Liver (tissue), 9 donors: ENCODE results near the gene DRAM2. TPM values are rescaled to one million over a fixed set of nuclear protein-coding genes. Genes with fewer than 3 reads are reported as not detected.
"Not testable (repeated sequence)": the region's sequence is repeated elsewhere in the genome, so short reads cannot be mapped to it uniquely, and the experiment has no call there.

Source experiments
- DNase-seq: peaks from one replicate; pipeline ENCODE4 v3.0.0-alpha.2; 2017; ENCODE audit warnings: low spot score
- H3K27ac ChIP-seq, 2 donors: one replicate each; pipeline ENCODE4 v1.7.0; 2013; ENCODE audit warnings: inconsistent platforms in 2 of 2, low read length in 2 of 2, control low read depth in 1 of 2, low read depth in 1 of 2, mild to moderate bottlenecking in 1 of 2
- H3K27me3 ChIP-seq, 4 donors: one replicate each; pipeline versions ENCODE4 v1.6.1 to v1.7.0; 2013; ENCODE audit warnings: low read length in 3 of 4, inconsistent platforms in 1 of 4, mild to moderate bottlenecking in 1 of 4, moderate library complexity in 1 of 4; ENCODE audit not compliant: control insufficient read depth in 4 of 4, insufficient read depth in 4 of 4
- H3K36me3 ChIP-seq, 4 donors: one replicate each; pipeline versions ENCODE4 v1.6.1 to v1.7.0; 2013; ENCODE audit warnings: low read length in 3 of 4, mild to moderate bottlenecking in 3 of 4, low read depth in 1 of 4, moderate library complexity in 1 of 4; ENCODE audit not compliant: control insufficient read depth in 4 of 4, insufficient read depth in 3 of 4
- H3K4me1 ChIP-seq, 4 donors: one replicate each; pipeline versions ENCODE4 v1.6.1 to v1.7.0; 2013; ENCODE audit warnings: low read length in 3 of 4, mild to moderate bottlenecking in 3 of 4, moderate library complexity in 1 of 4; ENCODE audit not compliant: control insufficient read depth in 4 of 4, insufficient read depth in 4 of 4
- H3K4me3 ChIP-seq, 3 donors: one replicate each; pipeline versions ENCODE4 v1.6.1 to v1.7.0; 2013; ENCODE audit warnings: low read length in 3 of 3, control low read depth in 1 of 3, low read depth in 1 of 3, mild to moderate bottlenecking in 1 of 3
- H3K9ac ChIP-seq, 2 donors: one replicate each; pipeline ENCODE4 v1.7.0; 2013; ENCODE audit warnings: low read length in 2 of 2, mild to moderate bottlenecking in 2 of 2, moderate library complexity in 2 of 2, control low read depth in 1 of 2, low read depth in 1 of 2
- H3K9me3 ChIP-seq, 4 donors: one replicate each; pipeline versions ENCODE4 v1.6.1 to v1.7.0; 2013; ENCODE audit warnings: low read length in 3 of 4; ENCODE audit not compliant: control insufficient read depth in 4 of 4
- ATF3 ChIP-seq: IDR thresholded peaks from 2 replicates; pipeline ENCODE4 v1.6.1; 2016; ENCODE audit warnings: antibody characterized with exemption
- CTCF ChIP-seq: fragments of 150-350 bp; IDR thresholded peaks from 2 replicates; pipeline ENCODE4 v1.5.1; 2017; ENCODE audit warnings: improper control_type of control experiment, low read depth, low read length; ENCODE audit not compliant: missing input control
- EGR1 ChIP-seq, 2 donors: IDR thresholded peaks; 2 replicates each; pipeline ENCODE4 v1.6.1; 2016 to 2018; ENCODE audit warnings: antibody characterized with exemption in 2 of 2, low read depth in 2 of 2
- FOXA1 ChIP-seq: IDR thresholded peaks from 2 replicates; pipeline ENCODE4 v1.6.1; 2016; ENCODE audit warnings: antibody characterized with exemption
- HNF4A ChIP-seq, 2 donors: conservative IDR thresholded peaks; 2 replicates each; pipeline ENCODE4 v1.6.1; 2016; ENCODE audit warnings: antibody characterized with exemption in 2 of 2, mild to moderate bottlenecking in 2 of 2
- HNF4G ChIP-seq: IDR thresholded peaks from 2 replicates; pipeline ENCODE4 v1.6.1; 2016; ENCODE audit warnings: antibody characterized with exemption
- MAX ChIP-seq: IDR thresholded peaks from 2 replicates; pipeline ENCODE4 v1.6.1; 2016; ENCODE audit warnings: antibody characterized with exemption
- NR2F2 ChIP-seq: IDR thresholded peaks from 2 replicates; pipeline ENCODE4 v1.6.1; 2016; ENCODE audit warnings: antibody characterized with exemption
- RAD21 ChIP-seq, 2 donors: IDR thresholded peaks; 2 replicates each; pipeline ENCODE4 v1.6.1; 2016; ENCODE audit warnings: antibody characterized with exemption in 2 of 2, mild to moderate bottlenecking in 2 of 2
- RXRA ChIP-seq, 2 donors: IDR thresholded peaks; 2 replicates each; pipeline ENCODE4 v1.6.1; 2017 to 2018; ENCODE audit warnings: antibody characterized with exemption in 2 of 2, mild to moderate bottlenecking in 1 of 2
- SP1 ChIP-seq: IDR thresholded peaks from 2 replicates; pipeline ENCODE4 v1.6.1; 2018; ENCODE audit warnings: antibody characterized with exemption, mild to moderate bottlenecking
- YY1 ChIP-seq: IDR thresholded peaks from 2 replicates; pipeline ENCODE4 v1.6.1; 2016; ENCODE audit warnings: antibody characterized with exemption, mild to moderate bottlenecking
- WGBS: extraction: QIAGEN DNeasy Blood & Tissue Kit; methylation state at CpG from one replicate; pipeline ENCODE4 v1.1.7; 2013; 5-methylcytosine and 5-hydroxymethylcytosine counted together
- polyA plus RNA-seq, 2 donors: library from polyadenylated mRNA; stranded (reverse) in 1 of 2; unstranded in 1 of 2; fragments of 200-250 nt in 1 of 2; fragments of >200 nt in 1 of 2; fragmentation: Nextera tagmentation in 1 of 2; extraction: Ambion mirVana in 1 of 2; gene quantifications; one replicate each; pipeline versions ENCODE4 v1.2.1 to v1.2.3, GENCODE V29; 2013 to 2015
- total RNA-seq, 2 donors: library from RNA; depleted of rRNA; stranded (reverse); fragments of >200 nt; gene quantifications; one replicate each; pipeline ENCODE4 v1.2.3, GENCODE V29; 2014
- donor health status: healthy.
- donor health status: healthy.
- donor health status: healthy.
- donor health status: healthy.
- donor health status: healthy.

DRAM2 gene
- total and polyA plus RNA-seq, 4 donors: 15.7 to 33.9 (median 19.8) TPM

GRCh38 chr1:111084999-111085398, 54.9 kb downstream of the DRAM2 start:
- Histone ChIP-seq H3K27me3 (peaks cover 0 to 3% (median 0%) of the 10 kb centered on the region in 4 donors), H3K36me3 (no peaks in the 10 kb centered on the region), H3K9me3 (peaks cover 0 to 6% (median 1%) of the 10 kb centered on the region in 4 donors), H3K4me3 (no peak overlapping the region), H3K27ac (no peak overlapping the region), H3K4me1 (no peaks in the 10 kb centered on the region), H3K9ac (no peak overlapping the region)
- no peak for TF ChIP-seq YY1
- TF ChIP-seq ATF3: no peak
- no peak for TF ChIP-seq SP1
- no peak for TF ChIP-seq FOXA1
- TF ChIP-seq RAD21 (IDR thresholded peaks at IDR 0.05): no peak
- TF ChIP-seq RXRA (IDR thresholded peaks at IDR 0.05): no peak
- no peak for TF ChIP-seq NR2F2
- no peak for TF ChIP-seq HNF4A (conservative IDR thresholded peaks at IDR 0.05)
- TF ChIP-seq EGR1 (IDR thresholded peaks at IDR 0.05; ENCODE audit: low read depth in 2 of 2): no peak
- no peak for TF ChIP-seq CTCF
- TF ChIP-seq HNF4G: no peak
- 68% methylated on average over 2 of the region's 2 CpGs for WGBS
- no peak for DNase-seq

GRCh38 chr1:111082421-111083203, 57.3 kb downstream of the DRAM2 start:
- Histone ChIP-seq H3K9me3 (peaks cover 0 to 6% (median 1%) of the 10 kb centered on the region in 4 donors), H3K36me3 (no peaks in the 10 kb centered on the region), H3K4me1 (no peaks in the 10 kb centered on the region), H3K4me3 (no peak overlapping the region), H3K27ac (no peak overlapping the region), H3K27me3 (peaks cover 0 to 3% (median 0%) of the 10 kb centered on the region in 4 donors), H3K9ac (no peak overlapping the region)
- TF ChIP-seq HNF4A (conservative IDR thresholded peaks at IDR 0.05) (no peak), CTCF (no peak), YY1 (no peak), HNF4G (no peak), MAX (no peak), SP1 (no peak), RAD21 (IDR thresholded peaks at IDR 0.05) (no peak)
- 80% methylated on average over 2 of the region's 2 CpGs for WGBS
- DNase-seq: no peak

GRCh38 chr1:111079329-111079728, 60.6 kb downstream of the DRAM2 start:
- DNase-seq, H3K27ac ChIP-seq, H3K4me3 ChIP-seq, H3K9me3 ChIP-seq, H3K27me3 ChIP-seq, H3K36me3 ChIP-seq, H3K4me1 ChIP-seq, H3K9ac ChIP-seq: not testable (repeated sequence)
- 93% methylated on average over 12 of the region's 12 CpGs for WGBS

GRCh38 chr1:111077312-111077711, 62.6 kb downstream of the DRAM2 start:
- not testable (repeated sequence) for H3K9me3 ChIP-seq, H3K36me3 ChIP-seq, H3K9ac ChIP-seq, H3K4me3 ChIP-seq, H3K27me3 ChIP-seq, DNase-seq, H3K27ac ChIP-seq, H3K4me1 ChIP-seq
- WGBS: 89% methylated on average over 4 of the region's 4 CpGs
